ENCODE measurements around the gene SNX3.

- TF ChIP-seq, protein P1, sequence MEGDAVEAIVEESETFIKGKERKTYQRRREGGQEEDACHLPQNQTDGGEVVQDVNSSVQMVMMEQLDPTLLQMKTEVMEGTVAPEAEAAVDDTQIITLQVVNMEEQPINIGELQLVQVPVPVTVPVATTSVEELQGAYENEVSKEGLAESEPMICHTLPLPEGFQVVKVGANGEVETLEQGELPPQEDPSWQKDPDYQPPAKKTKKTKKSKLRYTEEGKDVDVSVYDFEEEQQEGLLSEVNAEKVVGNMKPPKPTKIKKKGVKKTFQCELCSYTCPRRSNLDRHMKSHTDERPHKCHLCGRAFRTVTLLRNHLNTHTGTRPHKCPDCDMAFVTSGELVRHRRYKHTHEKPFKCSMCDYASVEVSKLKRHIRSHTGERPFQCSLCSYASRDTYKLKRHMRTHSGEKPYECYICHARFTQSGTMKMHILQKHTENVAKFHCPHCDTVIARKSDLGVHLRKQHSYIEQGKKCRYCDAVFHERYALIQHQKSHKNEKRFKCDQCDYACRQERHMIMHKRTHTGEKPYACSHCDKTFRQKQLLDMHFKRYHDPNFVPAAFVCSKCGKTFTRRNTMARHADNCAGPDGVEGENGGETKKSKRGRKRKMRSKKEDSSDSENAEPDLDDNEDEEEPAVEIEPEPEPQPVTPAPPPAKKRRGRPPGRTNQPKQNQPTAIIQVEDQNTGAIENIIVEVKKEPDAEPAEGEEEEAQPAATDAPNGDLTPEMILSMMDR (conservative IDR thresholded peaks at IDR 0.05) = no peak
- no peak for TF ChIP-seq EZH2 (IDR thresholded peaks at IDR 0.05; ENCODE audit: low read depth)
Measured at GRCh38 chr6:108180776-108181175, 80.1 kb downstream of the SNX3 start.
